Erythroblast (primary cell): Measurements from ENCODE around the gene P2RX1.

Source experiments
- GATA1 ChIP-seq: IDR thresholded peaks from 2 replicates; pipeline ENCODE4 v1.6.1; 2011; ENCODE audit warnings: low read depth, mild to moderate bottlenecking, control low read depth, low read length, moderate library complexity
- POLR2A ChIP-seq: IDR thresholded peaks from 2 replicates; pipeline ENCODE4 v1.6.1; 2011; ENCODE audit warnings: mild to moderate bottlenecking, low read length

DNA sequence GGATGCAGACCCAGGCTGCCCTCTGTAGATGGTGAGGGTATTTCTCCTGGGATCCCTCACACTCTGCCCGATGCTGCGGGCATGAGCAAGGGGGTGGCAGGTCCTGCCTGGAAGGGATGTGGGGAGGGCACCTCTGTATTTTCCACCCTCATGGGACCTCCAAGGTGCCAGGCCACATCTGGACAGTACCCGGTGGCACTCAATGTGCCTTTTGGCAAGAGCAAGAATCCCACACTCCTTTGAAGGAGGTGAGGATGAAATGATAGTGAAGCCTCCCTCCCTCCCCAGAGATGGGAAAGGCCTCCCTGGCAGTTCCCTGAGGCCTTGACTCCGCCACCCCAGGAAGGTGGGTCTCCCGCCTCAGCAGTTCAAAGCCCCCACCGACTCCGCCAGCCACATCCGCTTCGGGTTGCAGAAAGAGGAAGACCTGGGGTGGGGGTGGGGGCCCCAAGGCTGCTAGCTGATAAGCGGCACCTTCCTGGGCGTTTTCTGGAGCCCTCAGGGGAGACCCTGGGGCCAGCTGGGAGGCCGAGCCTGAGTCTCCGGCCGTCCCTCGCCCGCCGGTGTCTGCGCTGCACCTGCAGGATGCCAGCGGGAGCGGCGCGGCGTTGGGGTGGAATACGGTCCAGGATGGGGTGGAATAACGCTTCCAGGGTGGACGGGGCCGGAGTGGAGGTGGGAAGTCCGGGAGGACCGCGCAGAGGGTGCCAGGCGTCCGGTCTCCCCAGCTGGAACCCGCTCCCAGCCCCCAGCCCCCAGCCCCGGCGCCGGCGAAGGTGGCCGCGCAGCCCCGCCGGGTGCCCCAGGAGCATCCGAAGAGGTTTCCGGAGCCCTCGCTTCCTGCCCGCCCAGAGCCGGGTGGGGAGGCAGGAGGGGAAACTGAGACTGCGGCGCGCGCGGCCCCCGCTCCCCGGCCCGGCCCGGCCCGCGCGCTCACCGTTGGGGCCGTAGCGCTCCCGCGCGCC lies 47.3 kb upstream of the P2RX1 start:
- TF ChIP-seq POLR2A, result no peak
- TF ChIP-seq GATA1, result no peak
